ENCODE measurements around the gene CLIC2.
"Not testable (repeated sequence)": the region's sequence is repeated elsewhere in the genome, so short reads cannot be mapped to it uniquely, and the experiment has no call there.

The CLIC2 gene

GRCh38 chrX:155334486-155335336 lies at the start of gene CLIC2:
Gene CLIC2 (minus strand): TSS chrX:155334614. CDS start chrX:155334427, 187 bp downstream.
- FAIRE-seq, result no peak

- FAIRE-seq, result not testable (repeated sequence)
These were observed 48.1 kb upstream of the CLIC2 start for GRCh38 chrX:155382529-155382967.

GRCh38 chrX:155381843-155382528 lies 47.6 kb upstream of the CLIC2 start, which contains the start of gene F8A2:
Gene F8A2 (plus strand): TSS chrX:155382095. CDS start chrX:155382115, 20 bp downstream.
- FAIRE-seq, result not testable (repeated sequence)

DNA sequence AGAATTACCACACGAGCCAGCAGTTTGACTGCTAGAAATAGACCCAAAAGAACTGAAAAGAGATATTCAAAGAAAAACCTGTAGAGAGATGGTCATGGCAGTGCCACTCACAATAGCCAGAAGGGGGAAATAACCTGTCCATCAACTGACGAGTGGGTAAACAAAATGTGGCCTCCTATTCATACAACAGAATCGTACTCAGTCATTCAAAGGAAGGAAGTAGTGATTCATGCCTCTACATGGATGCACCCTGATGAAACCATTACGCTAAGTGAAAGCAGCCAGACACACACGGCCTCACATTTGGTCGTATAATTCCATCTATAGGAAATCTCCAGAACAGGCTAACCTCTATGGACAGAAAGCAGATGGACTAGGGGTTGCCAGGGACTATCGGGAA lies 45.4 kb upstream of the CLIC2 start:
- FAIRE-seq, result not testable (repeated sequence)

- FAIRE-seq, result not testable (repeated sequence)
These were observed 39.5 kb upstream of the CLIC2 start for GRCh38 chrX:155373777-155374458.

DNA sequence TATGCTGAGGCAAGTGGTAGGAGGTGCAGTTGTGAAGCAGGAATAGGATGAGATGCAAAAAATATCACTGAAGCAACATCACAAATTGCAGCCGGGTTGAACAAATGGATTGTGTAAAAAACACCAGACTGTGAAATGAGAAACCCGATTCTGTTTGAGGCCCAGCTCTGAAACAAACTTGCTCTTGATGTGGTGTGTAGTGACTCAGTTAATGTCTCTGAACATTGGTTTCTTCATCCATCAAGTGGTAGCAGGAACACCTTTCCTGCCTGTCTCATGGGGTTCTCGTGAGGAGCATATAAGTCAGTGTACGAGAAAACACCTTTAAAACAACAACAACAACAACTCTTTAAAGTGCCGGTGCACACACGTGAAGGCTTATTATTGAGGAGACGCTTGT lies 29.3 kb upstream of the CLIC2 start:
- FAIRE-seq, result not testable (repeated sequence)

DNA sequence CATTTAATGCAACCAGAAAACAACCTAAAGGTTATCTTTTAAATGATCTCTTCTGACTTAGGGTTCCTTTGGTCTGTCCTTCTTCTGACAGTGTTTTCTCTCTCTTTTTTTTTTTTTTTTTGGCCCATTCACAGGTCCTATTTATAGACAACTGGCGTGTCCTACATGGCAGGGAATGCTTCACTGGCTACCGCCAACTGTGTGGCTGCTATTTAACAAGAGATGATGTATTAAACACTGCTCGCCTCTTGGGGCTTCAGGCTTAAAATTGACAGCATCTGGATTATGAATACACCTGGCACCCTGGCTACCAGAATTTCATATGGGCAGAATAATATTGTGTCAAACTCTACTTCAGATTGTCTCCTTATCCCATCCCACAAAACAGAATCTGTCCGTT lies 15.0 kb upstream of the CLIC2 start:
- FAIRE-seq, result not testable (repeated sequence)

- FAIRE-seq, result not testable (repeated sequence)
These were observed 11.3 kb upstream of the CLIC2 start for GRCh38 chrX:155345689-155346088.

GRCh38 chrX:155335337-155335712 lies 911 bp upstream of the CLIC2 start:
- FAIRE-seq, result not testable (repeated sequence)

- no peak for FAIRE-seq
These were observed 792 bp downstream of the CLIC2 start for GRCh38 chrX:155333544-155334100.

GRCh38 chrX:155330992-155331391 lies 3.4 kb downstream of the CLIC2 start:
- FAIRE-seq, result no peak

- FAIRE-seq, result no peak
These were observed 5.1 kb downstream of the CLIC2 start for GRCh38 chrX:155329293-155329692.

DNA sequence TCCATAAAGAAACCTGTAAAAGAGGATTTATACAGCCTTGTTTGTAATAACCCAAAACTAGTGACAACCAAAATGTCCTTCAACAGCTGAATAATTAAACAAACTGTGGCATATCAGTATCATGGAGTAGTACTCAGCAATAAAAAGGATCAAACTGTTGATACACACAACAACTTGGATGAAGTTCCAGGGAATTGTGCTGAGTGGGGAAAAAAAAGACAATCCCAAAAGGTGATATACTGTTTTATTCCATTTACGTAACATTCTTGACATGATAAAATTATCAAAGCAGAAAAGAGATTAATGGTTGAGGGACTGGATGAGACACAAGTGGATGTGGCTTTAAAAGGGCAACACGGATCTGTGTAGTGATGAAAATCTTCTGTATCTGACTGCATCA lies 7.8 kb downstream of the CLIC2 start:
- FAIRE-seq, result no peak

- FAIRE-seq, result no peak
These were observed 20.2 kb downstream of the CLIC2 start for GRCh38 chrX:155314260-155314659.

DNA sequence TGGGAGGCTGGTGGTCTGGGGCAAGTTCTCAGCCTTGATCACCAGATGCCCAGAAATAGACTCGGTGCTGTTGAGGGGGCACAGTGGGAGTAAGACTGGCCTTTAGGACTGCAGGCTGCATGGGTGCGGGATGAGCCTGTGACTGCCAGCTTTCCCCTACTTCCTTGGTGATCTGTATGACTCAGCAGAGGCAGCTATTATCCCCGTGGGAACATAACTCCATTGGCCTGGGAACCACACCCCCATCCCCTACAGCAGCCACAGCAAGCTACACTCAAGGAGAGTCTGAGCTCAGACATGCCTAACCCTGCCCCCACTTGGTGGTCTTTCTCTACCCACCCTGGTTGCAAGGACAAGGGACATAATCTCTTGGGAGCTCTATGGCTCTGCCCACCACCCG lies 20.6 kb downstream of the CLIC2 start:
- FAIRE-seq, result no peak

GRCh38 chrX:155293771-155294170 lies 40.6 kb downstream of the CLIC2 start:
- FAIRE-seq, result no peak

DNA sequence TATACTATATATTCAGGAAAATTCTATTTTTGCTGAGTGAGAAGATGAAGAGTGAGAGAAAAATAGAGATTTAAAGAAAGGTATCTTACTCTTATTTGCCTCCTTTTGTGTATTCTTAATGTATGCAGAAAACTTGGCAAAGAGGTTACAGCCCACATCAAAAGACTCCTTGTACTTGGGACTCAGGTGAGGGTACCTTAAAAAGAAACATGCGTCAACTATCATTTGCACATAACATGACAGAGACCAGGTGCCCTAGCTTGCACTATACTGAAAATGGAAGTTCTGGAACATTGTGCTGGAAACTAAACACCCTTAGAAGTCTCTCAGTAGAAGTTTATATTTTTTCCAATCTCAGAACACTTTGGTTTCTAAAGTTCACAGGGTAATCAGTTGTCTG lies 54.5 kb downstream of the CLIC2 start:
- no peak for FAIRE-seq

GRCh38 chrX:155270969-155271368 lies 63.4 kb downstream of the CLIC2 start:
- no peak for FAIRE-seq

DNA sequence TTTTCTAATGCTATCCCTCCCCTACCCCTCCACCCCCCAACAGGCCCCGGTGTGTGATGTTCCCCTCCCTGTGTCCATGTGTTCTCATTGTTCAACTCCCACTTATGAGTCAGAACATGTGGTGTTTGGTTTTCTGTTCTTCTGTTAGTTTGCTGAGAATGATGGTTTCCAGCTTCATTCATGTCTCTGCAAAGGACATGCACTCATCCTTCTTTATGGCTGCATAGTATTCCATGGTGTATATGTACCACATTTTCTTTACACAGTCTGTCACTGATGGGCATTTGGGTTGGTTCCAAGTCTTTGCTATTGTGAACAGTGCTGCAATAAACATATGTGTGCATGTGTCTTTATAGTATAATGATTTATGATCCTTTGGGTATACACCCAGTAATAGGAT lies 66.4 kb downstream of the CLIC2 start:
- not testable (repeated sequence) for FAIRE-seq

DNA sequence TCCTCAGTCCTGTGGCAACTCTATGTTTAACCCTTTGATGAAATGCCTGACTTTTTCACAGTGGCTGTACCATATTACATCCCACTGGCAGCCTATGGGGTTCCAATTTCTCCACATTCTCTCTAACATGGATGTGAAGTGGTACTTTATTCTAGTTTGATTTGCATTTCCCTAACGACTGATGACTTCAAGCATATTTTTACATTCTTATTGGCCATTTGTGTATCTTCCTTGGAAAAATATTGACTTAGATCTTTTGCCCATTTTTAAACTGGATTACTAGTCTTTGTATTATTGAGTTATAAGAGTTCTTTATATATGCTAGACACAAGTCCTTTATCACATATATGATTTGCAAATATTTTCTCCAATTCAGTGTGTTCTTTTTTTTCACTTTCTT lies 68.0 kb downstream of the CLIC2 start:
- FAIRE-seq, result no peak

GRCh38 chrX:155263854-155264628 lies 70.4 kb downstream of the CLIC2 start, which contains the start of gene RAB39B:
Gene RAB39B (minus strand): TSS chrX:155264491. CDS start chrX:155264288, 203 bp downstream.
- FAIRE-seq, result no peak

Measured in TTC549 (cell line).